HepG2 (cell line): Measurements from ENCODE around the gene TRIM5. TPM values are rescaled to one million over a fixed set of nuclear protein-coding genes. Genes with fewer than 3 reads are reported as not detected.

Experiments
- ATAC-seq: fragments of 200-7000 bp; cut with Tn5 transposase; 3 replicates; pipeline ENCODE4 v1.9.1; 2020; ENCODE audit warnings: mild to moderate bottlenecking, moderate library complexity
- BruUV-seq: library from RNA; stranded (reverse); fragments of 400-500 nt; replicated peaks from 2 replicates; lab custom pipeline; 2021; lab: Mats Ljungman, UMichigan
- CTCF ChIA-PET: fragments of 300-600 bp; formaldehyde crosslinking; extraction: SDS; loops from one replicate; lab custom pipeline; 2021; ENCODE audit warnings: low total read pairs, inconsistent platforms, low intra/inter-chr PET ratio; lab: Yijun Ruan, JAX
- POLR2A ChIA-PET: fragments of 350-600 bp; sonication (Branson Sonifier 250); formaldehyde crosslinking; loops from one replicate; lab custom pipeline; 2020; ENCODE audit warnings: antibody characterized with exemption, inconsistent platforms; lab: Yijun Ruan, JAX
- DNase-seq: peaks from one replicate; pipeline ENCODE4 v3.0.0-alpha.2; 2015; ENCODE audit warnings: low spot score
- FAIRE-seq: peaks from 3 replicates; lab custom pipeline; 2011; peaks lifted over from hg19 to GRCh38; lab: Jason Lieb, UNC
- H2AFZ ChIP-seq: one replicate; pipeline ENCODE4 v1.6.1; 2011; ENCODE audit warnings: low read length, inconsistent platforms
- H3K27ac ChIP-seq: fragments of 300-600 bp; 3 replicates; pipeline ENCODE4 v1.8.0; 2011; ENCODE audit warnings: mixed run types, mild to moderate bottlenecking, mixed read lengths, low read length, inconsistent platforms; ENCODE audit not compliant: insufficient read depth; ENCODE audit errors: extremely low read length
- H3K27me3 ChIP-seq, 2 experiments: fragments of 200-600 bp in 1 of 2; 2 replicates in 1 of 2; 3 replicates in 1 of 2; pipeline versions ENCODE4 v1.6.0 to v1.8.0; 2011; ENCODE audit warnings: low read length in 2 of 2, mild to moderate bottlenecking in 2 of 2, moderate library complexity in 2 of 2, inconsistent platforms in 1 of 2; ENCODE audit not compliant: insufficient read depth in 2 of 2, control insufficient read depth in 1 of 2
- H3K36me3 ChIP-seq, 2 experiments: fragments of 200-600 bp in 1 of 2; replicated peaks in 1 of 2; 2 replicates in 1 of 2; 3 replicates in 1 of 2; pipeline versions ENCODE4 v1.5.1 to v1.8.0; 2011; ENCODE audit warnings: low read length in 2 of 2, inconsistent platforms in 1 of 2; ENCODE audit not compliant: insufficient read depth in 2 of 2, control insufficient read depth in 1 of 2
- H3K4me1 ChIP-seq: 2 replicates; pipeline ENCODE4 v1.5.1; 2012; ENCODE audit warnings: low read length, inconsistent platforms; ENCODE audit not compliant: insufficient read depth
- H3K4me2 ChIP-seq: 2 replicates; pipeline ENCODE4 v1.6.0; 2011; ENCODE audit warnings: low read depth, low read length, inconsistent platforms
- H3K4me3 ChIP-seq, 3 experiments: fragments of 200-600 bp in 1 of 3; sonication (generic), shearing (Covaris generic) in 1 of 3; replicated peaks in 1 of 3; 2 replicates each; pipeline ENCODE4 v1.5.1; 2011 to 2016; ENCODE audit warnings: low read length in 3 of 3, inconsistent platforms in 2 of 3, low read depth in 2 of 3, mild to moderate bottlenecking in 2 of 3, control low read depth in 1 of 3, mixed read lengths in 1 of 3; ENCODE audit not compliant: insufficient read depth in 1 of 3
- H3K79me2 ChIP-seq: one replicate; pipeline ENCODE4 v1.6.1; 2011; ENCODE audit warnings: low read length, inconsistent platforms; ENCODE audit not compliant: insufficient read depth
- H3K9ac ChIP-seq: 2 replicates; pipeline ENCODE4 v1.6.0; 2011; ENCODE audit warnings: mild to moderate bottlenecking, low read depth, low read length, inconsistent platforms; ENCODE audit not compliant: insufficient read depth
- H3K9me3 ChIP-seq: 2 replicates; pipeline ENCODE4 v1.5.1; 2012; ENCODE audit warnings: mild to moderate bottlenecking, low read length
- H4K20me1 ChIP-seq: 2 replicates; pipeline ENCODE4 v1.6.0; 2011; ENCODE audit warnings: inconsistent platforms, mild to moderate bottlenecking, low read length, moderate library complexity; ENCODE audit not compliant: insufficient read depth
- GPN1 ChIP-seq: sonication (generic); formaldehyde crosslinking; IDR thresholded peaks from 2 replicates; pipeline ENCODE4 v1.5.1; 2020; ENCODE audit warnings: missing genetic modification reagents, borderline replicate concordance
- HCFC1 ChIP-seq: fragments of 150-350 bp; IDR thresholded peaks from 2 replicates; pipeline ENCODE4 v1.6.1; 2014; ENCODE audit warnings: low read depth, low read length
- KLF16 ChIP-seq, 2 experiments: sonication (generic) in 1 of 2; formaldehyde crosslinking in 1 of 2; IDR thresholded peaks; 2 replicates each; pipeline versions ENCODE4 v1.6.1 to v1.8.0; 2016 to 2023; ENCODE audit warnings: missing genetic modification reagents in 2 of 2, missing compliant biosample characterization in 1 of 2
- MYC ChIP-seq: sonication (generic); formaldehyde crosslinking; IDR thresholded peaks from 2 replicates; pipeline ENCODE4 v1.9.0; 2021; ENCODE audit warnings: missing genetic modification reagents, borderline replicate concordance
- MZF1 ChIP-seq: sonication (generic); formaldehyde crosslinking; IDR thresholded peaks from 2 replicates; pipeline ENCODE4 v1.8.1; 2023; ENCODE audit warnings: mild to moderate bottlenecking, missing genetic modification reagents, borderline replicate concordance
- NBN ChIP-seq: fragments of 450-650 bp; conservative IDR thresholded peaks from 2 replicates; pipeline ENCODE4 v1.6.1; 2017
- NFYC ChIP-seq: IDR thresholded peaks from 2 replicates; pipeline ENCODE4 v1.6.1; 2016; ENCODE audit warnings: missing genetic modification reagents, missing compliant biosample characterization
- RORA ChIP-seq: sonication (generic); formaldehyde crosslinking; IDR thresholded peaks from 2 replicates; pipeline ENCODE4 v1.5.0; 2020; ENCODE audit warnings: mild to moderate bottlenecking, missing genetic modification reagents, moderate library complexity
- SYNCRIP ChIP-seq: fragments of 200-400 bp; formaldehyde crosslinking; IDR thresholded peaks from 2 replicates; pipeline ENCODE4 v1.6.1; 2018; ENCODE audit warnings: mild to moderate bottlenecking, low read depth, low read length; ENCODE audit not compliant: insufficient read depth
- ZNF296 ChIP-seq: sonication (generic); formaldehyde crosslinking; conservative IDR thresholded peaks from 2 replicates; pipeline ENCODE4 v1.5.0; 2020; ENCODE audit warnings: mild to moderate bottlenecking, missing genetic modification reagents
- ZNF30 ChIP-seq: sonication (generic); formaldehyde crosslinking; IDR thresholded peaks from 2 replicates; pipeline ENCODE4 v1.5.0; 2020; ENCODE audit warnings: mild to moderate bottlenecking, missing genetic modification reagents
- ZNF839 ChIP-seq: sonication (generic); formaldehyde crosslinking; IDR thresholded peaks from 2 replicates; pipeline ENCODE4 v1.4.0; 2020; ENCODE audit warnings: missing genetic modification reagents, mild to moderate bottlenecking, borderline replicate concordance
- ZSCAN9 ChIP-seq: IDR thresholded peaks from 2 replicates; pipeline ENCODE4 v1.6.1; 2016; ENCODE audit warnings: borderline replicate concordance
- WGBS: methylation state at CpG from one replicate; pipeline ENCODE4 v1.1.6; 2017; ENCODE audit warnings: low lambda C conversion rate; 5-methylcytosine and 5-hydroxymethylcytosine counted together
- in situ Hi-C: cut with HindIII; loops from 2 replicates; pipeline ENCODE4 v1.10.0; 2017; ENCODE audit warnings: low pct_unique_long_range_greater_than_20kb; ENCODE audit not compliant: extremely low pct_ligation_motif_present
- intact Hi-C: fragments of 100-400 bp; cut with micrococcal nuclease; formaldehyde crosslinking; loops from one replicate; pipeline ENCODE4 v1.10.0; 2022; ENCODE audit not compliant: unreplicated experiment
- polyA plus RNA-seq, 8 experiments: library from polyadenylated mRNA; depleted of rRNA in 3 of 8; stranded (reverse) in 7 of 8; unstranded in 1 of 8; fragments of >200 nt; fragmentation: Illumina TruSeq in 4 of 8; extraction: Trizol in 4 of 8; gene quantifications; 2 replicates each; pipeline versions ENCODE4 v1.2.1 to v1.2.3, GENCODE V29; 2011 to 2016; ENCODE audit warnings: low read depth in 4 of 8, missing spikeins in 1 of 8, mixed read lengths in 1 of 8; ENCODE audit not compliant: insufficient read depth in 1 of 8
- total RNA-seq, 5 experiments: library from RNA; depleted of rRNA; stranded (reverse); fragments of >200 nt; fragmentation: Illumina TruSeq; extraction: Trizol; gene quantifications; 2 replicates each; pipeline ENCODE4 v1.2.3, GENCODE V29; 2016; ENCODE audit warnings: low read depth in 1 of 5
- TF ChIP-seq, protein P1 (sequence below): sonication (generic); formaldehyde crosslinking; IDR thresholded peaks from 2 replicates; pipeline ENCODE4 v1.5.0; 2020; ENCODE audit warnings: missing genetic modification reagents
- TF ChIP-seq, protein P2 (sequence below): sonication (generic); formaldehyde crosslinking; IDR thresholded peaks from 2 replicates; pipeline ENCODE4 v1.5.0; 2020; ENCODE audit warnings: missing genetic modification reagents
- TF ChIP-seq, protein P3 (sequence below): sonication (generic); formaldehyde crosslinking; IDR thresholded peaks from 2 replicates; pipeline ENCODE4 v1.4.0; 2020; ENCODE audit warnings: missing genetic modification reagents
- TF ChIP-seq, protein P4 (sequence below): sonication (generic); formaldehyde crosslinking; IDR thresholded peaks from 2 replicates; pipeline ENCODE4 v1.5.0; 2020; ENCODE audit warnings: mild to moderate bottlenecking, missing genetic modification reagents

The TRIM5 gene
- total and polyA plus RNA-seq, 2 of the 13 experiments (the other 11 are each of a cell fraction or from before 2014, with no cell fraction given), result 7.8 to 13.1 TPM

DNA sequence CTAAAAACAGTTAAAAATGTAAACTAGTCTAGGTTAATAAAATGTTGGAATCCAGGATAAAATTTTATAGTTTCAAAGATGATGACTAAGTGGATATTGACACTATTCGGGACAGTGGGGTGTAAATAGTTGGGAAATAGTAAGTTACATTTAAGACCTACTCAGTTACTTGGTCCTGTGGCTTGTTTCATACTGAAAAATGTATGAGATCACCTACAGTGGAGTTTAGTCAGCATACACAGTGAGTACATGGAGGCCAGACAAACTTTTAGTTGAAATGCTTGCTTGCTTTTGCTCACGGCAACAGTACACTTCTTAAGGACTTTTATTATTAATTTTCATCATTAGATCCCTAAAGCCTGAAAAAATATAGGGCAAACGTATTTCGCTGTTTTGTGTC, 20.8 kb upstream of the TRIM5 start:
- Histone ChIP-seq H3K27ac (no peak overlapping the region), H4K20me1 (no peaks in the 10 kb centered on the region), H2AFZ (no peak overlapping the region), H3K9ac (no peak overlapping the region), H3K4me2 (no peak overlapping the region), H3K4me1 (no peaks in the 10 kb centered on the region), H3K4me3 (no peak overlapping the region), H3K36me3 (no peaks in the 10 kb centered on the region), H3K27me3 (no peaks in the 10 kb centered on the region), H3K79me2 (no peaks in the 10 kb centered on the region), H3K9me3 (no peaks in the 10 kb centered on the region)
- CTCF ChIA-PET, result no interaction called here
- no peak for TF ChIP-seq SYNCRIP
- TF ChIP-seq ZSCAN9, result no peak
- TF ChIP-seq, protein P1, sequence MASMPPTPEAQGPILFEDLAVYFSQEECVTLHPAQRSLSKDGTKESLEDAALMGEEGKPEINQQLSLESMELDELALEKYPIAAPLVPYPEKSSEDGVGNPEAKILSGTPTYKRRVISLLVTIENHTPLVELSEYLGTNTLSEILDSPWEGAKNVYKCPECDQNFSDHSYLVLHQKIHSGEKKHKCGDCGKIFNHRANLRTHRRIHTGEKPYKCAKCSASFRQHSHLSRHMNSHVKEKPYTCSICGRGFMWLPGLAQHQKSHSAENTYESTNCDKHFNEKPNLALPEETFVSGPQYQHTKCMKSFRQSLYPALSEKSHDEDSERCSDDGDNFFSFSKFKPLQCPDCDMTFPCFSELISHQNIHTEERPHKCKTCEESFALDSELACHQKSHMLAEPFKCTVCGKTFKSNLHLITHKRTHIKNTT (CRISPR knock-in tag), result no peak
- no peak for TF ChIP-seq ZNF839
- TF ChIP-seq ZNF296, result no peak
- no peak for TF ChIP-seq KLF16 (CRISPR knock-in tag; IDR thresholded peaks at IDR 0.05)
- no peak for TF ChIP-seq NBN
- TF ChIP-seq, protein P2, sequence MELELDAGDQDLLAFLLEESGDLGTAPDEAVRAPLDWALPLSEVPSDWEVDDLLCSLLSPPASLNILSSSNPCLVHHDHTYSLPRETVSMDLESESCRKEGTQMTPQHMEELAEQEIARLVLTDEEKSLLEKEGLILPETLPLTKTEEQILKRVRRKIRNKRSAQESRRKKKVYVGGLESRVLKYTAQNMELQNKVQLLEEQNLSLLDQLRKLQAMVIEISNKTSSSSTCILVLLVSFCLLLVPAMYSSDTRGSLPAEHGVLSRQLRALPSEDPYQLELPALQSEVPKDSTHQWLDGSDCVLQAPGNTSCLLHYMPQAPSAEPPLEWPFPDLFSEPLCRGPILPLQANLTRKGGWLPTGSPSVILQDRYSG (CRISPR knock-in tag), result no peak
- TF ChIP-seq, protein P3, sequence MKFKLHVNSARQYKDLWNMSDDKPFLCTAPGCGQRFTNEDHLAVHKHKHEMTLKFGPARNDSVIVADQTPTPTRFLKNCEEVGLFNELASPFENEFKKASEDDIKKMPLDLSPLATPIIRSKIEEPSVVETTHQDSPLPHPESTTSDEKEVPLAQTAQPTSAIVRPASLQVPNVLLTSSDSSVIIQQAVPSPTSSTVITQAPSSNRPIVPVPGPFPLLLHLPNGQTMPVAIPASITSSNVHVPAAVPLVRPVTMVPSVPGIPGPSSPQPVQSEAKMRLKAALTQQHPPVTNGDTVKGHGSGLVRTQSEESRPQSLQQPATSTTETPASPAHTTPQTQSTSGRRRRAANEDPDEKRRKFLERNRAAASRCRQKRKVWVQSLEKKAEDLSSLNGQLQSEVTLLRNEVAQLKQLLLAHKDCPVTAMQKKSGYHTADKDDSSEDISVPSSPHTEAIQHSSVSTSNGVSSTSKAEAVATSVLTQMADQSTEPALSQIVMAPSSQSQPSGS (CRISPR knock-in tag), result no peak
- TF ChIP-seq ZNF30 (CRISPR knock-in tag), result no peak
- no peak for TF ChIP-seq GPN1 (CRISPR knock-in tag)
- TF ChIP-seq HCFC1, result no peak
- TF ChIP-seq MZF1 (CRISPR knock-in tag), result no peak
- TF ChIP-seq, protein P4, sequence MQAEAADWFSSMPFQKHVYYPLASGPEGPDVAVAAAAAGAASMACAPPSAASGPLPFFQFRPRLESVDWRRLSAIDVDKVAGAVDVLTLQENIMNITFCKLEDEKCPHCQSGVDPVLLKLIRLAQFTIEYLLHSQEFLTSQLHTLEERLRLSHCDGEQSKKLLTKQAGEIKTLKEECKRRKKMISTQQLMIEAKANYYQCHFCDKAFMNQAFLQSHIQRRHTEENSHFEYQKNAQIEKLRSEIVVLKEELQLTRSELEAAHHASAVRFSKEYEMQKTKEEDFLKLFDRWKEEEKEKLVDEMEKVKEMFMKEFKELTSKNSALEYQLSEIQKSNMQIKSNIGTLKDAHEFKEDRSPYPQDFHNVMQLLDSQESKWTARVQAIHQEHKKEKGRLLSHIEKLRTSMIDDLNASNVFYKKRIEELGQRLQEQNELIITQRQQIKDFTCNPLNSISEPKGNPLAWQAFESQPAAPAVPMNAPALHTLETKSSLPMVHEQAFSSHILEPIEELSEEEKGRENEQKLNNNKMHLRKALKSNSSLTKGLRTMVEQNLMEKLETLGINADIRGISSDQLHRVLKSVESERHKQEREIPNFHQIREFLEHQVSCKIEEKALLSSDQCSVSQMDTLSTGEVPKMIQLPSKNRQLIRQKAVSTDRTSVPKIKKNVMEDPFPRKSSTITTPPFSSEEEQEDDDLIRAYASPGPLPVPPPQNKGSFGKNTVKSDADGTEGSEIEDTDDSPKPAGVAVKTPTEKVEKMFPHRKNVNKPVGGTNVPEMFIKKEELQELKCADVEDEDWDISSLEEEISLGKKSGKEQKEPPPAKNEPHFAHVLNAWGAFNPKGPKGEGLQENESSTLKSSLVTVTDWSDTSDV (CRISPR knock-in tag), result no peak
- TF ChIP-seq NFYC (CRISPR knock-in tag), result no peak
- no peak for TF ChIP-seq MYC (CRISPR knock-in tag)
- no peak for TF ChIP-seq RORA (CRISPR knock-in tag)
- POLR2A ChIA-PET, result no interaction called here
- no peak for ATAC-seq
- intact Hi-C loops, result no loop called here
- no peak for FAIRE-seq
- DNase-seq, result no peak
- BruUV-seq, result no TSS peak
- in situ Hi-C loops, result no loop called here
- 75% methylated on average over 4 of the region's 4 CpGs for WGBS
